A673 (cell line): ENCODE data around the gene BABAM1. TPM values are rescaled to one million over a fixed set of nuclear protein-coding genes. Genes with fewer than 3 reads are reported as not detected.
A peak's percentile ranks its signal among the peaks of the same experiment; 100 is the strongest.

Experiments
- BruUV-seq: library from RNA; stranded (reverse); fragments of 400-500 nt; replicated peaks from 2 replicates; lab custom pipeline; 2021; lab: Mats Ljungman, UMichigan
- CTCF ChIA-PET: fragments of 300-600 bp; sonication (Branson Sonifier 250); formaldehyde crosslinking; loops from one replicate; lab custom pipeline; 2022; ENCODE audit warnings: antibody characterized with exemption; lab: Charles Lee
- POLR2A ChIA-PET: fragments of 300-600 bp; sonication (Branson Sonifier 250); formaldehyde crosslinking; loops from one replicate; lab custom pipeline; 2022; ENCODE audit warnings: antibody characterized with exemption; ENCODE audit not compliant: low non-redundant PET; lab: Charles Lee
- DNase-seq: peaks from one replicate; pipeline ENCODE4 v3.0.0-alpha.2; 2015; ENCODE audit warnings: low spot score
- H3K27ac ChIP-seq: fragments of 200-600 bp; sonication (generic); 2 replicates; pipeline ENCODE4 v1.5.1; 2016; ENCODE audit warnings: mixed run types, low read depth, mild to moderate bottlenecking, mixed read lengths, antibody characterized with exemption, low read length; ENCODE audit not compliant: poor library complexity, severe bottlenecking
- H3K27me3 ChIP-seq: fragments of 200-600 bp; sonication (generic); replicated peaks from 2 replicates; pipeline ENCODE4 v1.6.1; 2017; ENCODE audit warnings: mixed run types, low read depth, mild to moderate bottlenecking, mixed read lengths, antibody characterized with exemption, low read length; ENCODE audit not compliant: insufficient read depth, poor library complexity
- H3K36me3 ChIP-seq: fragments of 200-600 bp; sonication (generic); 2 replicates; pipeline ENCODE4 v1.6.1; 2016; ENCODE audit warnings: mixed run types, mild to moderate bottlenecking, mixed read lengths, antibody characterized with exemption, low read length; ENCODE audit not compliant: insufficient read depth, poor library complexity, severe bottlenecking
- H3K4me1 ChIP-seq: fragments of 200-600 bp; sonication (generic); 2 replicates; pipeline ENCODE4 v1.6.1; 2017; ENCODE audit warnings: mixed run types, mild to moderate bottlenecking, mixed read lengths, antibody characterized with exemption, low read length; ENCODE audit not compliant: insufficient read depth, poor library complexity, severe bottlenecking
- H3K4me3 ChIP-seq: fragments of 200-600 bp; sonication (generic); 2 replicates; pipeline ENCODE4 v1.5.1; 2016; ENCODE audit warnings: low read depth, mixed run types, mild to moderate bottlenecking, mixed read lengths, low read length; ENCODE audit not compliant: poor library complexity, severe bottlenecking
- H3K9me3 ChIP-seq: fragments of 200-600 bp; sonication (generic); 2 replicates; pipeline ENCODE4 v1.6.1; 2016; ENCODE audit warnings: mixed run types, low read depth, mild to moderate bottlenecking, mixed read lengths, antibody characterized with exemption, low read length; ENCODE audit not compliant: poor library complexity, severe bottlenecking
- EZH2 ChIP-seq: fragments of 200-600 bp; sonication (generic); IDR thresholded peaks from 2 replicates; pipeline ENCODE4 v1.6.1; 2017; ENCODE audit warnings: borderline replicate concordance, low read depth, mild to moderate bottlenecking, mixed read lengths, antibody characterized with exemption, low read length; ENCODE audit not compliant: poor library complexity, severe bottlenecking
- intact Hi-C: fragments of 100-400 bp; cut with micrococcal nuclease; formaldehyde crosslinking; loops from one replicate; pipeline ENCODE4 v1.10.0; 2022; ENCODE audit not compliant: unreplicated experiment
- total RNA-seq: library from RNA; stranded (reverse); gene quantifications from 2 replicates; pipeline ENCODE4 v1.2.3, GENCODE V29; 2021
- TF ChIP-seq, protein P1 (sequence below): fragments of 300-800, 200-600 bp; sonication (generic); conservative IDR thresholded peaks from 2 replicates; pipeline ENCODE4 v1.5.1; 2017; ENCODE audit warnings: low read depth, mild to moderate bottlenecking, antibody characterized with exemption, low read length, moderate library complexity, mixed read lengths

BABAM1 gene
- total RNA-seq, 1 experiment from 2014 or later: 147 TPM

- intact Hi-C loops: no loop called here
- Histone ChIP-seq H3K9me3 (no peaks in the 10 kb centered on the region), H3K36me3 (peaks cover 17% of the 10 kb centered on the region), H3K27me3 (no peaks in the 10 kb centered on the region), H3K4me1 (no peaks in the 10 kb centered on the region), H3K27ac (no peak overlapping the region), H3K4me3 (no peak overlapping the region)
- POLR2A ChIA-PET: no interaction called here
- CTCF ChIA-PET: no interaction called here
- no peak for TF ChIP-seq EZH2
- TF ChIP-seq, protein P1, sequence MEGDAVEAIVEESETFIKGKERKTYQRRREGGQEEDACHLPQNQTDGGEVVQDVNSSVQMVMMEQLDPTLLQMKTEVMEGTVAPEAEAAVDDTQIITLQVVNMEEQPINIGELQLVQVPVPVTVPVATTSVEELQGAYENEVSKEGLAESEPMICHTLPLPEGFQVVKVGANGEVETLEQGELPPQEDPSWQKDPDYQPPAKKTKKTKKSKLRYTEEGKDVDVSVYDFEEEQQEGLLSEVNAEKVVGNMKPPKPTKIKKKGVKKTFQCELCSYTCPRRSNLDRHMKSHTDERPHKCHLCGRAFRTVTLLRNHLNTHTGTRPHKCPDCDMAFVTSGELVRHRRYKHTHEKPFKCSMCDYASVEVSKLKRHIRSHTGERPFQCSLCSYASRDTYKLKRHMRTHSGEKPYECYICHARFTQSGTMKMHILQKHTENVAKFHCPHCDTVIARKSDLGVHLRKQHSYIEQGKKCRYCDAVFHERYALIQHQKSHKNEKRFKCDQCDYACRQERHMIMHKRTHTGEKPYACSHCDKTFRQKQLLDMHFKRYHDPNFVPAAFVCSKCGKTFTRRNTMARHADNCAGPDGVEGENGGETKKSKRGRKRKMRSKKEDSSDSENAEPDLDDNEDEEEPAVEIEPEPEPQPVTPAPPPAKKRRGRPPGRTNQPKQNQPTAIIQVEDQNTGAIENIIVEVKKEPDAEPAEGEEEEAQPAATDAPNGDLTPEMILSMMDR: no peak
- BruUV-seq: TSS peak; percentile 91
- no peak for DNase-seq
Measured at GRCh38 chr19:17319473-17320238, 52.4 kb downstream of the BABAM1 start.

DNA sequence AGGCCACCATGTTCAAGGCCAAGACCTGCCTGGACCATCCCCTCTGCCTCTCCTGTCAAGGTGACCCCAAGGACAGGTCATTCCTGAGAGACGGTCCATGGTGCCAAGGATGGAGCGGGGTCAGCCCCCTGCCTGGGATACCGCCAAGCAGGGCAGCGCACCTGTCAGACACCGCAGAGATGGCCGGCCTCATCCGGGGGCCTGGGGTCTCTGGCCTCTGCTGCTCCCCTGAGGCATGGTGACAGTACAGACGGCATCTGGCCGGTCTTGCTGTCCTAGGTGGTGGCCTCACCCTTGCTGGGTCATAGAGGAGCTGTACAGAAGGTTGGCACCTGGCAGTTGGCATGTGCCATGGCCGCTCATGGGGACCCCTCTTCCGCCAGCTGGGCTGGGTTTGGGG is 53.2 kb downstream of the BABAM1 start:
- Histone ChIP-seq H3K27me3 (no peaks in the 10 kb centered on the region), H3K9me3 (no peaks in the 10 kb centered on the region), H3K4me1 (no peaks in the 10 kb centered on the region), H3K4me3 (no peak overlapping the region), H3K27ac (no peak overlapping the region), H3K36me3 (peaks cover 18% of the 10 kb centered on the region)
- intact Hi-C loops: no loop called here
- BruUV-seq: no TSS peak
- no peak for TF ChIP-seq EZH2
- TF ChIP-seq, protein P1: no peak
- CTCF ChIA-PET: no interaction called here
- DNase-seq: no peak
- POLR2A ChIA-PET: no interaction called here

DNA sequence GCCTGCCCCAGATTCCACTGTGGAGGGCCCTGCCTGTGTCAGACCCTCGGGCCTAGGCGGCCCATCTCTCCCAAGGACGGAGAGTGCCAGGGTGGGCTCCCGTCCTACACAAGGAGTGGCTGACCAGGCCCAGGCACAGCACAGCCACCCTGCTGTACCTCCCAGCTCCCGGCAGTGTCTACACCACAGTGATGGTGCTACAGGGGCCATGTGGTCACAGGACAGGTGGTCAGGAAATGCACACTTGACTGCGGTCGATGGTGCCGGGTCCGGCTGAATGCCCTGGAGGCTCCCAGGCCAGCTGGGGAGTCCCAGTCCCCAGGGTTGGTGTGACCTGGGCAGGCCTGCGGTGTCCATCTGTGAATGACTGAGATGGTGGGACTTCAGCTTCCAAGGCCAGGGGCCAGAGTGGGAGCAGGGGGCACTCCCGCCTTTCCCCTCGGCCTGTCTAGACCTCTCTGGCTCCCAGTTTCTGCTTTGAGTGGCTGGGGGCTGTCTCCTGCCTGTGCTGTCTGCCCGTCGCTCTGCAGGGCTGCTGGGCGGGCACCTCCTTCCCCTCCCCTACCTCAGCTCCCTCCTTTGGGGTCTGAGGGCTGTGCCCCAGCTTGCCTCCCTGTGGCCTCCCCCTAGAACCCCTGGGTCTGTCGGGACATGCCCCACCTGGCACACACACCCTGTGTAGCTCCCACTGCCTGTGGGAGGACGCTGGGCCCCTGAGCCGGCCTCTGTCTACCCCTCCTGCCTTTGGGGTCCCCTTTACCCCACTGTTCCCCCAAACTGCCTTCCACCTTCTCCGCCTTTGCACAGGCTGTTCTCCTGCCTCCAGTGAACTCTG is 54.6 kb downstream of the BABAM1 start:
- Histone ChIP-seq H3K4me3 (no peak overlapping the region), H3K36me3 (peaks cover 11% of the 10 kb centered on the region), H3K27ac (no peak overlapping the region), H3K4me1 (no peaks in the 10 kb centered on the region), H3K27me3 (no peaks in the 10 kb centered on the region), H3K9me3 (no peaks in the 10 kb centered on the region)
- no TSS peak for BruUV-seq
- TF ChIP-seq, protein P1: no peak
- TF ChIP-seq EZH2: no peak
- intact Hi-C loops: no loop called here
- POLR2A ChIA-PET: no interaction called here
- DNase-seq: no peak
- CTCF ChIA-PET: interaction anchor here (0.5 kb wide), 1 partner anchor 95 kb away, joined by 6 read pairs; no protein-coding TSS in a partner anchor
